ENCODE measurements around the gene PPP1R3D.

PPP1R3D gene

GRCh38 chr20:59948212-59948611 is 8.1 kb upstream of the PPP1R3D start:
- no peak for DNase-seq

- DNase-seq, result no peak
These were observed 7.3 kb upstream of the PPP1R3D start for GRCh38 chr20:59947376-59947775.

- DNase-seq, result no peak
These were observed 5.6 kb upstream of the PPP1R3D start for GRCh38 chr20:59945731-59946130.

DNA sequence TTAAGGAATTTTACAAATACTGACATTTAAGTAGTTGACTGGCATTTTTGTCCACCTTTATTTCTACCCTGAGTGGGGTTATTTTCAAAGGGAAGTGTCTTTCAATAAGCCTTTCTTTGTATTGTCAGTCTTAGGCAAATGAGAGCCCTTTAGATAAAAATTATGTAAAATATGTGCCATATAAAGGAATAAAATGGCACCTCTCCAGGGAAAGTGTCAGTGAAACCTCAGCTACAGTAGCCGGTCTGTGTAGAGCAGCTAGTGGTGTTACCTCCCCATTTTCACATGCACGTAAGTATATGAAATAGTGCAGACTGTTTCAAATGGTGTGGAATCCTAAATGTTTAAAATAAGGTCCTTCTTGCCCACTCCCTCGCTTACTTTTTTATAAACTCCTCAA is 5.1 kb upstream of the PPP1R3D start:
- no peak for DNase-seq

GRCh38 chr20:59944726-59945125 is 4.6 kb upstream of the PPP1R3D start:
- no peak for DNase-seq

- no peak for DNase-seq
These were observed 2.1 kb upstream of the PPP1R3D start for GRCh38 chr20:59942245-59942644.

DNA sequence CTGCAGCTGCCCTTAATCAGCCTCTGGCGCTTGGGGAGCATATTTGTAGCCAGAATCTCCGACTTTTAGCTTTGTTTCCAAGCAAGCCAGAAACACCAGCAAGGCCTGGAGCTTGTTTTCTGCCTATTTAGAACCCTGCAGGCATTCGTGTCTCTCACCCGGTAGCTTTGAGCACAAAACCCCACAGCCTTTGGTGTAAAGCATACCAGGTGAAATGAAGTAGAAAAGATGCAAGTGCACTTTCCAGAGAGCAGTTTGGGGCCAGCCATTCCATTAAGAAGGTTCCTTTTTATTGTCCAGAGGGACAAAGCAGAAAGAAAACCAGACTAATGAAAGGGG is 820 bp upstream of the PPP1R3D start:
- DNase-seq, result no peak

DNA sequence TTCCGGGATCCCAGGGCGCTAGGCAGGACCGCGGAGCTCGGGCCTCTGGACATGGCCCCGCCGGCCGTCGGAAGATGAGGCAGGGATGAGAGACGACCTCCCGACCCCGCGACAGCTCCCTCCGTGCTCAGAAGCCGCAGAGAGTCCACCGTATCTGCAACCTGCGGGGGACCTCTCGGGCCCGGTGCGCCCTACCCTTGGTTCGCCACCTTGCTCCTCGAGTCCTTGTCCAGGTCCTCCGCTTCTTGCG is 301 bp downstream of the PPP1R3D start:
- no peak for DNase-seq

GRCh38 chr20:59939052-59939878 is 840 bp downstream of the PPP1R3D start:
- DNase-seq, result no peak

GRCh38 chr20:59938696-59939051 is 1.4 kb downstream of the PPP1R3D start:
- no peak for DNase-seq

DNA sequence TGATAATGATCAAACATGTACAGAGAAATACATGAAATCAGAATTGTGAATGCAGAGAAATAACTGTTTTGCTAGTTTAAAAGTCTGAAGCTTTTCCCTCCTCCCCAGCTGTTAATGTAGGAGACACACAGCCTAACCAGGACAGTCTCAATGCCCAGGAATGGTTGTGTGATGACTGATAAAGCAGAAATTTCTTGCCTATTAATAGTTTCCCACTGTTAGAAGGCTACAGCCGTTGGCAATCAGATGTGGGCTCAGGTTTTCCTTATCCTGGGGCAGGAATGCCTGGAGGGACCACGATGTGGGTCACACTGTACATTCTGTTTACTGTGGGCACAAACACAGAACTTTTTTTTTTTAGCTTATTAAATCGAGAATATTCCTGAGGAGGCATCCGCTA is 1.9 kb downstream of the PPP1R3D start:
- no peak for DNase-seq

- no peak for DNase-seq
These were observed 3.0 kb downstream of the PPP1R3D start for GRCh38 chr20:59937150-59937549.

GRCh38 chr20:59936409-59936808 is 3.7 kb downstream of the PPP1R3D start:
- no peak for DNase-seq

DNA sequence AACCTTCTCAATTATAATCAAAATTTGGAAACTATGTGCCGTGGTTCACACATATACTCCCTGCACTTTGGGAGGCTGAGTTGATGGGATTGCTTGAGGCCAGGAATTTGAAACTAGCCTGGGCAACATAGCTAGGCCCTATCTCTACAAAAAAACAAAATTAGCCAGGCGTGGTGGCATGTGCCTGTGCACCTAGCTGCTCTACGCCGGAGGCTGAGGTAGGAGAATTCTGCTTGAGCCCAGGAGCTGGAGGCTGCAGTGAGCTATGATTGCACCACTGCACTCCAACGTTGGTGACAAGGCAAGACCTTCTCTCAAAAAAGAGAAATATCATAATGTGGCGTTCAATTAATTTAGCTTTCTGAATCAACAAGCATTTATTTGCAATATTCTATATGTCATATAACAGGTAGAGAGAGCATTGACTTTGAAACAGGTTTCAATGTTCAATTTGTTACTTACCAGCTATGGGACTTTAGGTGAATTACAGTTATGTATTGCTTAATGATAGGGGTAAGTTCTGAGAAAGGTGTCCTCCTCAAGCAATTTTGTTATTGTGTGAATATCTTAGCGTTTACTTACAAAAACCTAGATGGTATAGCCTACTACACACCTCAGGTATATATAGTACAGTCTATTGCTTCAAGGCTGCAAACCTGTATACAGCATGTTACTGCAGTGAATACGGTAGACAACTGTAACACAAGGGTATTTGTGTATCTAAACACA is 4.5 kb downstream of the PPP1R3D start:
- no peak for DNase-seq

- peak; percentile 83 for DNase-seq
These were observed 6.1 kb downstream of the PPP1R3D start for GRCh38 chr20:59933849-59934585.

GRCh38 chr20:59933296-59933848 is 6.7 kb downstream of the PPP1R3D start, which contains the start of gene SYCP2:
Gene SYCP2 (minus strand): TSS chr20:59933637. CDS start chr20:59922413, 11,224 bp downstream.
- peak; percentile 48 for DNase-seq

DNA sequence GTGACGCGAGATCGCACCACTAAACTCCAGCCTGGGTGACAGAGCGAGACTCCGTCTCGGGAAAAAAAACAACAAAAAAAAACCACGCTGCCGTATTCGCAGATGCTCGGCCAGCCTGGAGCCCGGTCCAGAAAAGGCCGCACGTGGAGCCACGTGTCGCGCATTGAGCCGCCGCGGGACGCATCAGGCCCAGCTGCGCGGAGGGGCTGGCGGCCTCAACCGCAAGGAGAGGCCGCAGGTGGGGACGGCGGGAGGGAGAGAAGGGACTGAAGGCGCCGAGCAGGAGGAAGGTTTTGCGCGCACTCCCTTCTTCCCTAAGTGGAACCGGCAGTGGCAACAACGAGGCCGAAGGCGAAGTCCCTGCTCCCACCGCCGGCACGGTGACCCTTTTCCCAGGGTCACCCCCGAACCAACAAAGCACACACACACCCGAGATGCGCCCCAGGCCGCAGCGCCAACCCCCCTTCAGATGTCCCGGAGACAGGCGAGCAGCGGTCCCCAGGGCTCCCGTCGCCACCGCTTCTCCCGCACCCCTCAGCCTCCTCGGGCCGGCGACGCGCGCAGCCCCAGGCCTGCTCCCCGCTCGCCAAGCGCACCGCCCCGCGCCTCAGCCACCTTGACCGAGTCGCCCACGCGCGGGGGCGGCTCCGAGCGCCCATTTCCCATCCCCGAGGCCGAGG is 7.3 kb downstream of the PPP1R3D start:
- DNase-seq, result no peak

GRCh38 chr20:59931511-59932312 is 8.4 kb downstream of the PPP1R3D start:
- DNase-seq, result no peak

- DNase-seq, result no peak
These were observed 14.2 kb downstream of the PPP1R3D start for GRCh38 chr20:59925899-59926298.

GRCh38 chr20:59925359-59925758 is 14.7 kb downstream of the PPP1R3D start:
- no peak for DNase-seq

DNA sequence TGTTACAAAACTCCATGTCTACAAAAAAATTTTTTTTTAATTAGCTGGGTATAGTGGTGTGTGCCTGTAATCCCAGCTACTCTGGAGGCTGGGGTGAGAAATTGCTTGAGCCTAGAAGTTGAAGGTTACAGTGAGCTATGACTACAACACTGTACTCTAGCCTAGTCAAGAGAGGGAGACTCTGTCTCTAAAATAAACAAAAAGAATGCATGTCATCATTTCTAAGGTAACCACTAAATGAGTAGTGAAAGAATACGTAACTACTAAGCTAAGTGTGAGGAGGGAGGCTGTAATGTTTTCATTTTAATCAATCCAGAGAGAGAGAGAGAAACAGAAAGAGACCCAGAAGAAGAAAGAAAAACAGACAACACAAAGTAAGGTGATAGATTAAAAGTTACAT is 16.6 kb downstream of the PPP1R3D start:
- DNase-seq, result no peak

- DNase-seq, result no peak
These were observed 19.2 kb downstream of the PPP1R3D start for GRCh38 chr20:59920944-59921343.
